Astrocyte (in vitro differentiated cells and primary cell): ENCODE measurements around the gene VPS41.

Source experiments
- CTCF ChIP-seq: IDR thresholded peaks from 2 replicates; pipeline ENCODE4 v1.5.1; 2011; ENCODE audit warnings: low read depth, mild to moderate bottlenecking, inconsistent platforms, low read length, moderate library complexity; ENCODE audit not compliant: insufficient read depth
- EZH2 ChIP-seq: IDR thresholded peaks from 2 replicates; pipeline ENCODE4 v1.6.1; 2012; ENCODE audit warnings: mild to moderate bottlenecking, low read length, inconsistent platforms; ENCODE audit not compliant: insufficient read depth

DNA sequence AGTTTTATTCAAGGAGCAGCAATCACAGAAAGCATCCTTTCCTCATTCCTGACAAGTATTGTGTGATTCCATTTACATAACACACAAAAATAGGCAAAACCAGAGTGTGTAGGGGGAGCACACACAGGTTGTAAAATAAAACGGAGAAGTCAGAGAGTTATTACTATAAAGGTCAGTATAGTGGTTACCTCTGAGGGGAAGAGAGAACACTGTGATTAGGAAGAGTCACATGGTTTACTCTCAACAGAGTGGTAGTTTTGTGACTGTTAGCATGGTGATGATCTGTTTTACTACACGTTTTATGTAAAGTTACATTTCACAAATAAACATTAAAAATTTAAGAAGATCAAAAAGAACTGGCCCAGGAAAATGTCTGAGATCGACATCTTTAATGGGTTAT is 74.6 kb downstream of the VPS41 start:
- TF ChIP-seq CTCF (no peak), EZH2 (no peak)
